Measurements from ENCODE around the gene SLC39A6. TPM values are rescaled to one million over a fixed set of nuclear protein-coding genes. Genes with fewer than 3 reads are reported as not detected.

SLC39A6 gene
- polyA plus RNA-seq, 4 donors: 0.89 to 12.0 (median 5.6) TPM

GRCh38 chr18:36058674-36059073 is 70.5 kb downstream of the SLC39A6 start:
- no peaks in the 10 kb centered on the region for H3K9me3 ChIP-seq (ENCODE audit: control insufficient read depth in 2 of 2, insufficient read depth in 1 of 2, low read depth in 1 of 2, low read length in 1 of 2)
- no peak overlapping the region for H3K27ac ChIP-seq (ENCODE audit: low read depth in 1 of 3, low read length in 2 of 3)
- H3K4me1 ChIP-seq (ENCODE audit: control insufficient read depth in 3 of 3, insufficient read depth in 2 of 3, low read depth in 1 of 3, low read length in 2 of 3): no peaks in the 10 kb centered on the region
- 88 to 91% (median 91%) methylated on average over 3 of the region's 3 CpGs for WGBS, 3 donors
- FAIRE-seq: no peak
- no peaks in the 10 kb centered on the region for H3K27me3 ChIP-seq (ENCODE audit: control insufficient read depth in 3 of 3, insufficient read depth in 3 of 3, low read length in 3 of 3)
- H3K4me3 ChIP-seq (ENCODE audit: low read depth in 1 of 3, low read length in 3 of 3): no peak overlapping the region
- no peak for DNase-seq
- H3K36me3 ChIP-seq (ENCODE audit: control insufficient read depth in 3 of 3, insufficient read depth in 2 of 3, low read depth in 1 of 3, low read length in 3 of 3): peaks cover 0 to 12% (median 0%) of the 10 kb centered on the region in 3 donors

Other genes starting within 250 kb of the SLC39A6 start
- gene RPRD1A, start 61.8 kb downstream of the SLC39A6 start, polyA plus RNA-seq: 10 to 100 TPM; 11.1 to 49.8 (median 19.4) TPM
- 10 to 100 TPM; 30.2 to 93.4 (median 31.7) TPM for gene ELP2, start 559 bp upstream of the SLC39A6 start, polyA plus RNA-seq
- gene MOCOS, start 58.2 kb upstream of the SLC39A6 start, polyA plus RNA-seq: 10 to 100 TPM in 3 of 4 donors, 1 to 10 TPM in 1; 3.2 to 19.7 (median 16.7) TPM
- gene FHOD3, start 168.4 kb upstream of the SLC39A6 start, polyA plus RNA-seq: 1 to 10 TPM in 3 of 4 donors, under 1 TPM in 1; 0.22 to 8.1 (median 1.9) TPM

Measured in small intestine (tissue), 7 donors.